NCI-H1092 (cell line): ENCODE measurements around the gene SPOCK2.
"Not testable (repeated sequence)": the region's sequence is repeated elsewhere in the genome, so short reads cannot be mapped to it uniquely, and the experiment has no call there.

Experiments
- DNase-seq: peaks from one replicate; lab custom pipeline; 2025; lab: John Stamatoyannopoulos, UW

The SPOCK2 gene

GRCh38 chr10:72056932-72057751 is 31.2 kb downstream of the SPOCK2 start:
- DNase-seq, result no peak

- no peak for DNase-seq
Observed at GRCh38 chr10:72056113-72056512, 32.2 kb downstream of the SPOCK2 start.

GRCh38 chr10:72053690-72054089 is 34.7 kb downstream of the SPOCK2 start:
- no peak for DNase-seq

- no peak for DNase-seq
Observed at GRCh38 chr10:72050873-72051272, 37.5 kb downstream of the SPOCK2 start.

- DNase-seq, result no peak
Observed at GRCh38 chr10:72049969-72050781, 38.2 kb downstream of the SPOCK2 start.

- no peak for DNase-seq
Observed at GRCh38 chr10:72049472-72049871, 38.9 kb downstream of the SPOCK2 start.

GRCh38 chr10:72048450-72049124 is 39.8 kb downstream of the SPOCK2 start:
- DNase-seq, result peak; percentile 89

- DNase-seq, result no peak
Observed at GRCh38 chr10:72045586-72045985, 42.8 kb downstream of the SPOCK2 start.

GRCh38 chr10:72044417-72045041 is 43.8 kb downstream of the SPOCK2 start:
- no peak for DNase-seq

GRCh38 chr10:72043016-72043834 is 45.1 kb downstream of the SPOCK2 start:
- DNase-seq, result no peak

GRCh38 chr10:72041491-72041890 is 46.9 kb downstream of the SPOCK2 start:
- DNase-seq, result no peak

- no peak for DNase-seq
Observed at GRCh38 chr10:72039377-72039776, 49.0 kb downstream of the SPOCK2 start.

- DNase-seq, result no peak
Observed at GRCh38 chr10:72038458-72039001, 49.8 kb downstream of the SPOCK2 start.

GRCh38 chr10:72037811-72038210 is 50.5 kb downstream of the SPOCK2 start:
- no peak for DNase-seq

GRCh38 chr10:72037266-72037665 is 51.1 kb downstream of the SPOCK2 start:
- DNase-seq, result no peak

- DNase-seq, result no peak
Observed at GRCh38 chr10:72035252-72035887, 53.0 kb downstream of the SPOCK2 start.

- no peak for DNase-seq
Observed at GRCh38 chr10:72034761-72035160, 53.6 kb downstream of the SPOCK2 start.

- DNase-seq, result no peak
Observed at GRCh38 chr10:72034040-72034499, 54.3 kb downstream of the SPOCK2 start.

- DNase-seq, result not testable (repeated sequence)
Observed at GRCh38 chr10:72032409-72033162, 55.8 kb downstream of the SPOCK2 start.

- DNase-seq, result no peak
Observed at GRCh38 chr10:72031706-72032105, 56.6 kb downstream of the SPOCK2 start.
